SH-SY5Y (cell line): ENCODE measurements around the gene SAMD14.

Source experiments
- GATA2 ChIP-seq: IDR thresholded peaks from 2 replicates; pipeline ENCODE4 v1.6.1; 2011; ENCODE audit warnings: mild to moderate bottlenecking, low read depth, low read length
- GATA3 ChIP-seq: IDR thresholded peaks from 2 replicates; pipeline ENCODE4 v1.6.1; 2011; ENCODE audit warnings: low read depth, mild to moderate bottlenecking, low read length, moderate library complexity

GRCh38 chr17:50101346-50102163 is 28.4 kb downstream of the SAMD14 start:
- TF ChIP-seq GATA2: no peak
- no peak for TF ChIP-seq GATA3
